HG02884 (cell line): Measurements from ENCODE around the gene PPM1E.
"Not testable (repeated sequence)": the region's sequence is repeated elsewhere in the genome, so short reads cannot be mapped to it uniquely, and the experiment has no call there.

Source experiments
- ATAC-seq: cut with Tn5 transposase; IDR thresholded peaks from one replicate; pipeline ENCODE4 v1.9.1; 2021; ENCODE audit warnings: mild to moderate bottlenecking, moderate library complexity; ENCODE audit not compliant: unreplicated experiment

PPM1E gene

GRCh38 chr17:58837699-58838098 is 82.0 kb downstream of the PPM1E start:
- no peak for ATAC-seq

GRCh38 chr17:58840820-58841612 is 85.4 kb downstream of the PPM1E start:
- ATAC-seq, result no peak

- ATAC-seq, result not testable (repeated sequence)
Measured at GRCh38 chr17:58846413-58846812, 90.8 kb downstream of the PPM1E start.

DNA sequence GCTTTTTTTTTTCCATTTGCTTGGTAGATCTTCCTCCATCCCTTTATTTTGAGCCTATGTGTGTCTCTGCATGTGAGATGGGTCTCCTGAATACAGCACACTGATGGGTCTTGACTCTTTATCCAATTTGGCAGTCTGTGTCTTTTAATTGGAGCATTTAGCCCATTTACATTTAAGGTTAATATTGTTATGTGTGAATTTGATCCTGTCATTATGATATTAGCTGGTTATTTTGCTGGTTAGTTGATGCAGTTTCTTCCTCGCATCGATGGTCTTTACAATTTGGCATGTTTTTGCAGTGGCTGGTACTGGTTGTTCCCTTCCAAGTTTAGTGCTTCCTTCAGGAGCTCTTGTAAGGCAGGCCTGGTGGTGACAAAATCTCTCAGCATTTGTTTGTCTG is 94.5 kb downstream of the PPM1E start:
- ATAC-seq, result not testable (repeated sequence)

GRCh38 chr17:58865301-58865700 is 109.6 kb downstream of the PPM1E start:
- no peak for ATAC-seq

- ATAC-seq, result no peak
Measured at GRCh38 chr17:58870747-58871146, 115.1 kb downstream of the PPM1E start.

GRCh38 chr17:58873926-58874325 is 118.3 kb downstream of the PPM1E start:
- ATAC-seq, result no peak

DNA sequence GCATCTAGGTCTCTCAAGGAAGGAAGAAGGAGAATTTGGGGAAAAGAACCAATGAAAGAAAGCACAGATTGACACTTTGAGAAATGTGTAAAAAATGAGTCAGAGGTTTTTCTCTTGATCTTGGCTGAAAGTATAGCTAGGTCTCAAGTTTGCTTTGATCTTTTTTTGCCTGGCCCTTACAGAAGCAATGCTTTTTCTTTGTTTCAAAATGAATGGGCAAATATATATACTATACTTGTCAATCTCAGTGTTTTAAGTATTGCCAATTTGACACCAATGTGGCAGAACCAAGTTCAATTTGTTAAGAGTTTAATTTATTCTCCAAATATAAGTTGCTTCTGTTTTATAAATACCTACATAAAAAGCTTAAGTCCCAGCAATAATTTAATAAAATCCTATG is 119.6 kb downstream of the PPM1E start:
- ATAC-seq, result no peak

DNA sequence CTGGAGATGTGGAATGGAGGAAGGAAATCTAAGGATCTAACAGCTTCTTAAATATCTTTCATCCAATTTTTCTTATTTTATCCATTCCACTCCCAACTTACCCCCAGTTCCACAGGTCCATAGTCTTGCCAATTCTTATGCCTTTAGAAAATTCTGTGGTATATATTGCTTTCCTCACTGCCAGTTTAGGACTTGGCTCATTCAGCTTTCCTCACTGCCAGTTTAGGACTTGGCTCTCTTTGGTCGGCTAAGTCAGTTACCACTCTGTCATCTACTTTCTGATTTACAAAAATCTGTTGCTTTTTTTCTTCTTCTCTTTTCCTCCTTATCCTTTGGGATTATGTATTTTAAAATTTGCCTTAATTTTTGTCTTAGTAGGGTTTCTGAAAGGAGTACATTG is 128.5 kb downstream of the PPM1E start:
- ATAC-seq, result no peak

- ATAC-seq, result no peak
Measured at GRCh38 chr17:58886514-58886913, 130.9 kb downstream of the PPM1E start.

- ATAC-seq, result no peak
Measured at GRCh38 chr17:58889928-58890327, 134.3 kb downstream of the PPM1E start.

DNA sequence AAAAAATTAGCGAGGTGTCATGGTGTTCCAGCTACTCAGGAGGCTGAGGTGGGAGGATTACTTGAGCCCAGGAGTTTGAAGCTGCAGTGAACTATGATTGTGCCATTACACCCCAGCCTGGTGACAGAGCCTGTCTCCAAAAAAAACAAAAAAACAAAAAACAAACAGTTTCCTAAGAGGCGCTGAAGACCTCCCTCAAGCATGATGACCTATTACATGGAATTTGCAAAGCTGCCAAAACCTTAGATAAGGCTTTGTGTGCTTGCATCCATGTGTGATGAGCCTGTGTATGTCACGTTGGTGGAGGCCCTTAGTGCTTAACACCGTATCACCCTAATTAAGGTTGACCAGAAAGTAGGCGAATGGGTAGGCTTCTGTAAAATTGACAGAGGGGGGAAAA is 143.5 kb downstream of the PPM1E start:
- no peak for ATAC-seq

DNA sequence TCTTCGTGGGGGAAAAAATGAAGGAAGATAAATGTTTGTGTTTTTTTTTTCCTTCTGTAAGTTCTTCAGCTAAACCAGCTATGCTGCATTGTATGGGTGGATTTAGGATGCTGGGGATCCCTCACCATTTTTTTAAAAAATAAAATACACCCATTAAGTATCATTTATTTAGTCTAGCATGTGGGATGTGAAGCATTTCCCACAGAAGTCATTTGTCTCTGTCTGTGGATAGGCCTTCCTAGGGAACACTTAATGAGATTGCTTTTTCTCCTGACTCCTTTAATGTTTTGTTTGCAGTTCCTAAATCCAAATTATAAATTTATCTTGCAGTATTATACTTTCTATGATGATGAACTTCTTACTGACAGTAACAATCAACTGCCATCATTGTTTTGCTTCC is 146.7 kb downstream of the PPM1E start:
- no peak for ATAC-seq

- no peak for ATAC-seq
Measured at GRCh38 chr17:58911741-58912343, 156.2 kb downstream of the PPM1E start.

GRCh38 chr17:58913552-58913951 is 157.9 kb downstream of the PPM1E start:
- ATAC-seq, result no peak

GRCh38 chr17:58913971-58914769 is 158.5 kb downstream of the PPM1E start:
- no peak for ATAC-seq

GRCh38 chr17:58917228-58917627 is 161.6 kb downstream of the PPM1E start:
- ATAC-seq, result no peak

DNA sequence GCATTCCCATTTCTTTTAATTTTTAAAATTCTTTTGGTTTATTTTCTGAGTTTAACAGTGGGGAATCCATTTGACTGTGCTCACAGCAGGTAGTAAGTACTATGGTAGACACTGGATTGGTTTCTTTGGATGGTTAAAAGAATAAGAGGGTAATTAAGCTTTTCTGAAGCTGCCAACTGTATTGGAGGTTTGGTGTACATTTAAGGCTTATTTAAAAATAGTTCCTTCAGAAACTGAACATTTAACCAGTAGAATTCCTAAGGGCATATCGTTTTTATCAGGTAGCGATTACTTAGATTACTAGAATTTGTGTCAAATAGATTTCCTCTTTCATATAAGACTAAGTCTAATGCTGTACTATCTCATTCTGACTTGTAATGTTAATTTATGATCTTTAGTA is 162.4 kb downstream of the PPM1E start:
- no peak for ATAC-seq

- no peak for ATAC-seq
Measured at GRCh38 chr17:58918884-58919283, 163.2 kb downstream of the PPM1E start.

DNA sequence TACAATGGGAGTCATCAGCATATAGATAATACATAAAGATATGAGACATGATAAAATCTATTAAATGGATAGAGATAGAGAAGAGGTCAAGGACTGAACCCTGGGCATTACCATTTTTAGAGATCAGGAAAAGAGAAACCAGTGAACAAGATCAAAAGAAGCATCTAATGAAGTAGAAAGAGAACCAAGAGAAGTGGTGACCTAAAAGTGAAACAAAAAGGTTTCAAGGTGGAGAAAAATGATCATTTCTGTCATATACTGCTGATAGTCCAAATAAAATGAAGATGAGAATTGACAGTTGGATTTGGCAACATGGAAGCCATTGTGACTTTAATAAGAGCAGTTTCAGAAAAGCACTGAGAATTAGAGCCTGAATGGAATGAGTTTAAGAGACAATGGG is 165.1 kb downstream of the PPM1E start:
- no peak for ATAC-seq

DNA sequence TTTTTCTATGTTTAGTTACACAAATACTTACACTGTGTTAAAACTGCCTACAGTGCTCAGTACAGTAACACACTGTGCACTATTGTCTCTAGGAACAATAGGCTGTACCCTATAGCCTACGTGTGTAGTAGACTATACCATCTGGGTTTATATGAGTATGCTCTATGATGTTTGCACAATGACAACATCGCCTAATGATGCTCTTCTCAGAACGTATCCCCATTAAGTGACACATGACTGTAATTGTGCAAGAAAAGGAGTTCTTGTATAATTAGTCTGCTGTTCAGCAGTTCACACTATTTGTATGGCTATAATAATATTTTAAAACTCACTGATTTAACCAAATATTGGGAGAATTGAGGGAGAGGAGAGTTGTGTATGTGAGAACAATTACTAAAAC is 177.3 kb downstream of the PPM1E start:
- ATAC-seq, result no peak

DNA sequence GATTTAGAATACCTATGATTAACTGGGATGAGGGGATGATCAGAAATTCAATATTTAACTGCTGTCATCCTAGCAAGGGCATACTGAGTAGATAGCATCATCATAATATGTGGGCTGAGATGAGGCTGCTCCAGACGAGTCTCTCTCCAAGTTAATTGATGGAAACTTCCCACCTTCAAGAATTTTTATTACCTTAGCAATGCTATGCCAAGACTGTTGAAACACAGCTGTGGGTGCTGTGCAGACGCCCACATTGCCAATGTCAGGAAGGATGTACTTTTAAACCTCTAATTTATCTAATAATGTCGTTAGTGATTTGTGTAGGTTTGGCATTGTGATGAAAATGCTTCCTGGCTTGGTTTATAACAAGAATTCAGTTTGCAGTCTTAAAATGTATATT is 180.6 kb downstream of the PPM1E start:
- no peak for ATAC-seq
